Lung (tissue), 12 donors: ENCODE data around the gene CNTN5. TPM values are rescaled to one million over a fixed set of nuclear protein-coding genes. Genes with fewer than 3 reads are reported as not detected.

ENCODE experiments used
- ATAC-seq: fragments of 200-7000 bp; cut with Tn5 transposase; one replicate; pipeline ENCODE4 v1.9.1; 2020; ENCODE audit warnings: moderate number of reproducible peaks; ENCODE audit not compliant: insufficient read depth, low FRiP score
- DNase-seq, 3 donors: peaks; one replicate each; pipeline ENCODE4 v3.0.0-alpha.2; 2013 to 2017
- H3K27ac ChIP-seq, 2 donors: one replicate each; pipeline ENCODE4 v1.5.1; 2013; ENCODE audit warnings: mild to moderate bottlenecking in 2 of 2, moderate library complexity in 2 of 2, control low read depth in 1 of 2, inconsistent platforms in 1 of 2, low read depth in 1 of 2, low read length in 1 of 2
- H3K27me3 ChIP-seq, 3 donors: one replicate each; pipeline ENCODE4 v1.5.1; 2013; ENCODE audit warnings: low read length in 2 of 3; ENCODE audit not compliant: control insufficient read depth in 3 of 3, insufficient read depth in 3 of 3
- H3K36me3 ChIP-seq, 4 donors: one replicate each; pipeline ENCODE4 v1.5.1; 2013; ENCODE audit warnings: low read length in 4 of 4, mild to moderate bottlenecking in 1 of 4, moderate library complexity in 1 of 4; ENCODE audit not compliant: control insufficient read depth in 4 of 4, insufficient read depth in 4 of 4
- H3K4me1 ChIP-seq, 5 donors: one replicate each; pipeline ENCODE4 v1.5.1; 2013; ENCODE audit warnings: low read length in 5 of 5, mild to moderate bottlenecking in 2 of 5, moderate library complexity in 1 of 5; ENCODE audit not compliant: control insufficient read depth in 5 of 5, insufficient read depth in 5 of 5
- H3K4me3 ChIP-seq: one replicate; pipeline ENCODE4 v1.5.1; 2013; ENCODE audit warnings: mild to moderate bottlenecking, control low read depth, moderate library complexity
- H3K9ac ChIP-seq, 2 donors: one replicate each; pipeline ENCODE4 v1.5.1; 2013; ENCODE audit warnings: low read length in 2 of 2, control low read depth in 1 of 2; ENCODE audit not compliant: insufficient read depth in 1 of 2
- H3K9me3 ChIP-seq, 4 donors: one replicate each; pipeline ENCODE4 v1.5.1; 2013; ENCODE audit warnings: low read length in 3 of 4, mild to moderate bottlenecking in 1 of 4, moderate library complexity in 1 of 4; ENCODE audit not compliant: control insufficient read depth in 4 of 4, insufficient read depth in 3 of 4
- WGBS, 2 donors: extraction: QIAGEN DNeasy Blood & Tissue Kit; methylation state at CpG; one replicate each; pipeline ENCODE4 v1.1.7; 2013; 5-methylcytosine and 5-hydroxymethylcytosine counted together
- polyA plus RNA-seq, 2 donors: library from polyadenylated mRNA; stranded (reverse); fragments of 200-250 nt; gene quantifications; one replicate each; pipeline ENCODE4 v1.2.1, GENCODE V29; 2013
- total RNA-seq, 2 donors: library from RNA; depleted of rRNA in 1 of 2; stranded (reverse); fragments of >200 nt in 1 of 2; gene quantifications; one replicate each; pipeline ENCODE4 v1.2.1, GENCODE V29; 2014 to 2021
- TF ChIP-seq, protein P1 (sequence below): IDR thresholded peaks from 2 replicates; pipeline ENCODE4 v1.5.1; 2012; ENCODE audit warnings: mild to moderate bottlenecking; ENCODE audit errors: control extremely low read depth, extremely low read depth
- donor health status: control.
- donor health status: control.
- donor health status: Bipolar disorder and iron deficiency.
- donor health status: healthy.
- donor health status: DM: yes; HTN: yes; CAD: no.

CNTN5 gene
- total and polyA plus RNA-seq, 4 donors = 0.10 to 0.80 (median 0.44) TPM

DNA sequence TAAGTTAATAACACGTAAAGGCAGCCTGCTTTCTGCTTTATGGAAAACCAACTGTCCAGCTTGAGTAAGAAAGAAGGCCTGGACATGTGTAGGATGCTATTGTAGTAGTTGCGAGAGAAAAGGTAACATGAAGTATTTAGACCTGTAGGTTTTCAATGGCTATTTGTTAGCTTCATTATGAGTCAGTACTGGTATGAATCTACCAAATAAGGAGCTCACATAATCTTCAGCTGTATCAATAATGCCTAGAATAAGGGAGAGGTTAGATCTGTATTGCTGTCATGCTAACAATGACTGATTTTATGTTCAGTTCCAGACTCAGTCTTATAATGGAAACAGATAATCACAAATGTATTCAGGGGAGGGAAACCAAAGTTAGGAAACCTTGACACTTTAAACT is 550.3 kb downstream of the CNTN5 start:
- no peak overlapping the region for H3K9ac ChIP-seq
- H3K4me3 ChIP-seq = no peak overlapping the region
- H3K27me3 ChIP-seq = no peaks in the 10 kb centered on the region
- H3K4me1 ChIP-seq = no peaks in the 10 kb centered on the region
- TF ChIP-seq, protein P1, sequence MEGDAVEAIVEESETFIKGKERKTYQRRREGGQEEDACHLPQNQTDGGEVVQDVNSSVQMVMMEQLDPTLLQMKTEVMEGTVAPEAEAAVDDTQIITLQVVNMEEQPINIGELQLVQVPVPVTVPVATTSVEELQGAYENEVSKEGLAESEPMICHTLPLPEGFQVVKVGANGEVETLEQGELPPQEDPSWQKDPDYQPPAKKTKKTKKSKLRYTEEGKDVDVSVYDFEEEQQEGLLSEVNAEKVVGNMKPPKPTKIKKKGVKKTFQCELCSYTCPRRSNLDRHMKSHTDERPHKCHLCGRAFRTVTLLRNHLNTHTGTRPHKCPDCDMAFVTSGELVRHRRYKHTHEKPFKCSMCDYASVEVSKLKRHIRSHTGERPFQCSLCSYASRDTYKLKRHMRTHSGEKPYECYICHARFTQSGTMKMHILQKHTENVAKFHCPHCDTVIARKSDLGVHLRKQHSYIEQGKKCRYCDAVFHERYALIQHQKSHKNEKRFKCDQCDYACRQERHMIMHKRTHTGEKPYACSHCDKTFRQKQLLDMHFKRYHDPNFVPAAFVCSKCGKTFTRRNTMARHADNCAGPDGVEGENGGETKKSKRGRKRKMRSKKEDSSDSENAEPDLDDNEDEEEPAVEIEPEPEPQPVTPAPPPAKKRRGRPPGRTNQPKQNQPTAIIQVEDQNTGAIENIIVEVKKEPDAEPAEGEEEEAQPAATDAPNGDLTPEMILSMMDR = no peak
- no peak for ATAC-seq
- H3K36me3 ChIP-seq = no peaks in the 10 kb centered on the region
- no peak for DNase-seq
- H3K27ac ChIP-seq = no peak overlapping the region
- no peaks in the 10 kb centered on the region for H3K9me3 ChIP-seq
- 48 to 49% methylated on average over 2 of the region's 2 CpGs for WGBS, 2 donors

DNA sequence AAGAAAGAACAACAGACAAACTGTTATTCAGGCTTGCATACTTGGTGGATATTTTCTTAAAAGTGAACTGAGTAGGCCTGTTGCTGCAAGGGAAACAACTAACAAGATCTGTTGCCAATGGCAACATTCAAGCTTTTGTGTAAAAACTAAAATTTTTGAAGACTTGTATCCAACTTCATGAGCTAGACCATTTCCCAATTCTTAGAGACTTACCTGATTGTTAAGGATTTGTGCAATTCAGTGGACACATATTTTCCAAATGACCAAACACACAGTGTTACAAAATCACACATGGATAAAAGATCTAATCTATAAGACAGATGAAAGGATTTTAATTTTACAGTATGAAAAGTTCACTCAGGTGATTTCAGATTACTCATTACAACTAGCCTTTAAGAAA is 564.1 kb downstream of the CNTN5 start:
- Histone ChIP-seq H3K9ac (no peak overlapping the region), H3K9me3 (peaks cover 0 to 2% (median 0%) of the 10 kb centered on the region in 4 donors), H3K27me3 (no peaks in the 10 kb centered on the region), H3K4me3 (no peak overlapping the region), H3K27ac (no peak overlapping the region), H3K36me3 (no peaks in the 10 kb centered on the region), H3K4me1 (no peaks in the 10 kb centered on the region)
- no peak for DNase-seq
- TF ChIP-seq, protein P1 = no peak
- ATAC-seq = no peak

DNA sequence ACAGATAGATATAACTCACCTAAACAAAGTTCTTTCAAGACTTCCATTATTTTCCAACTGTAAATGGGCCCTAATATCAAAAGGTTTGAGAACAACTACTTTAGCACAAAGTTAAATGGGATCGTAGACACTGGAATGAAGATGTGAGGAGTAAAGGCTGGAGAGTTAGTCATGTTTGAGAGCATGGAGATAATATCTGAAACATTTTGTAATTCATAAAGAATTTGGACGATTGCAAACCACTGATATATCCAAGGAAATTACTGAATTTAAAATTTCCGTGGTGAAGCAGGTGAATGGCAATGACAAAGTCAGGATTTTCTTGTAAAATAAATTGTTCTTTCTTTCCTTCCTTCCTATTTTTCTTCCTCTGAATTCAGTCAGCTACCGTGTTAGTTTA is 564.9 kb downstream of the CNTN5 start:
- 34 to 38% methylated on average over 4 of the region's 4 CpGs for WGBS, 2 donors
- H3K36me3 ChIP-seq = no peaks in the 10 kb centered on the region
- H3K4me1 ChIP-seq = no peaks in the 10 kb centered on the region
- H3K9me3 ChIP-seq = peaks cover 0 to 2% (median 0%) of the 10 kb centered on the region in 4 donors
- no peaks in the 10 kb centered on the region for H3K27me3 ChIP-seq
- H3K4me3 ChIP-seq = no peak overlapping the region
- DNase-seq (no peak), ATAC-seq (no peak)
- H3K9ac ChIP-seq = no peak overlapping the region
- H3K27ac ChIP-seq = no peak overlapping the region
- TF ChIP-seq, protein P1 = no peak

DNA sequence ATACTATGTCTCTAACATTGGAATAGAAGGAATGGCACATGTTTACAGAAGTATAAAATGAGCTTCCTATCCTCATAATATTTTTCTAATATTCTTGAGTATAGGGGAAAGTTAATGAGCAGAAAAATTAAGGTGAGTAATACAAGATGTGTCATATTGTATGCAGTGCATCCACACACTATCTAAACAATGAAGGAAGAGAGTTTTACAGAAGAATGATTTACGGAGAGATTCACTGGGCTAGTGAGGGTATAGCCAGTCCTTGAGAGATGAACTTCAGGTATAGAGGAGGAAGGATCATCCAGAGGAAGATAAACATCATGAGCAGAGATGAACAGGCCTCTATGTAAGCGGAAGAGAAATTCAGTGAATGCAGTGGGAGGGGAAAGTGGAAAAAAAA is 569.0 kb downstream of the CNTN5 start:
- Histone ChIP-seq H3K9me3 (no peaks in the 10 kb centered on the region), H3K4me1 (no peaks in the 10 kb centered on the region), H3K4me3 (no peak overlapping the region), H3K36me3 (no peaks in the 10 kb centered on the region), H3K27me3 (no peaks in the 10 kb centered on the region), H3K9ac (no peak overlapping the region), H3K27ac (no peak overlapping the region)
- 79 to 92% methylated on average over 2 of the region's 2 CpGs for WGBS, 2 donors
- DNase-seq (no peak), ATAC-seq (no peak)
- TF ChIP-seq, protein P1 = no peak
